DOHH2 (cell line): ENCODE data around the gene CCDC7.

ENCODE experiments used
- H3F3A ChIP-seq: fragments of 200-600 bp; sonication (generic), shearing (Covaris generic); 2 replicates; pipeline ENCODE4 v1.6.0; 2016; ENCODE audit warnings: antibody characterized with exemption, mild to moderate bottlenecking; ENCODE audit not compliant: control insufficient read depth, insufficient read depth
- H3K27ac ChIP-seq: fragments of 200-600 bp; sonication (generic); 2 replicates; pipeline ENCODE4 v1.5.1; 2014; ENCODE audit warnings: low read depth, mild to moderate bottlenecking, low read length, moderate library complexity
- H3K27me3 ChIP-seq: fragments of 200-600 bp; sonication (generic); 2 replicates; pipeline ENCODE4 v1.6.1; 2014; ENCODE audit warnings: mild to moderate bottlenecking, low read length, mixed read lengths; ENCODE audit not compliant: control insufficient read depth
- H3K36me3 ChIP-seq: fragments of 200-600 bp; sonication (generic); 2 replicates; pipeline ENCODE4 v1.6.1; 2014; ENCODE audit warnings: mild to moderate bottlenecking, low read length, moderate library complexity, mixed read lengths; ENCODE audit not compliant: control insufficient read depth
- H3K4me1 ChIP-seq: fragments of 200-600 bp; sonication (generic); 2 replicates; pipeline ENCODE4 v1.6.1; 2014; ENCODE audit warnings: mild to moderate bottlenecking, low read length, mixed read lengths; ENCODE audit not compliant: control insufficient read depth
- H3K4me2 ChIP-seq: fragments of 200-600 bp; sonication (generic); 2 replicates; pipeline ENCODE4 v1.6.0; 2014; ENCODE audit warnings: mild to moderate bottlenecking, low read length, moderate library complexity
- H3K4me3 ChIP-seq: fragments of 200-600 bp; sonication (generic); 2 replicates; pipeline ENCODE4 v1.5.1; 2014; ENCODE audit warnings: mild to moderate bottlenecking, low read length, mixed read lengths
- H3K79me2 ChIP-seq: fragments of 200-600 bp; sonication (generic); 2 replicates; pipeline ENCODE4 v1.6.1; 2014; ENCODE audit warnings: mild to moderate bottlenecking, low read length, mixed read lengths; ENCODE audit not compliant: control insufficient read depth
- H3K9me2 ChIP-seq: fragments of 200-600 bp; sonication (generic); replicated peaks from 2 replicates; pipeline ENCODE4 v1.6.1; 2014; ENCODE audit warnings: mild to moderate bottlenecking, low read length, mixed read lengths; ENCODE audit not compliant: control insufficient read depth
- H3K9me3 ChIP-seq: fragments of 200-600 bp; sonication (generic); 2 replicates; pipeline ENCODE4 v1.6.1; 2014; ENCODE audit warnings: antibody characterized with exemption, low read length, mixed read lengths; ENCODE audit not compliant: control insufficient read depth, insufficient read depth
- H4K20me1 ChIP-seq: fragments of 200-600 bp; sonication (generic); 2 replicates; pipeline ENCODE4 v1.6.0; 2014; ENCODE audit warnings: low read depth, mild to moderate bottlenecking, antibody characterized with exemption, low read length, moderate library complexity; ENCODE audit not compliant: control insufficient read depth, insufficient read depth
- EZH2phosphoT487 ChIP-seq: fragments of 200-600 bp; sonication (generic); IDR thresholded peaks from 2 replicates; pipeline ENCODE4 v1.6.1; 2017; ENCODE audit warnings: borderline replicate concordance, mild to moderate bottlenecking, antibody characterized with exemption, low read length, moderate library complexity, mixed read lengths
- TF ChIP-seq, protein P1 (sequence below): fragments of 200-600 bp; sonication (generic); IDR thresholded peaks from one replicate; pipeline ENCODE4 v1.5.1; 2014; ENCODE audit warnings: antibody characterized with exemption, mild to moderate bottlenecking, low read depth, low read length; ENCODE audit not compliant: poor library complexity, severe bottlenecking

Gene CCDC7

GRCh38 chr10:32888161-32888927, 442.4 kb downstream of the CCDC7 start:
- Histone ChIP-seq H3K27me3 (no peaks in the 10 kb centered on the region), H3F3A (peaks cover 4% of the 10 kb centered on the region; the same call in 1 of the 2 replicates), H4K20me1 (no peaks in the 10 kb centered on the region), H3K27ac (no peak overlapping the region), H3K4me3 (no peak overlapping the region), H3K36me3 (no peaks in the 10 kb centered on the region), H3K9me2 (no peaks in the 10 kb centered on the region), H3K79me2 (no peaks in the 10 kb centered on the region), H3K4me1 (no peaks in the 10 kb centered on the region), H3K9me3 (no peaks in the 10 kb centered on the region), H3K4me2 (no peak overlapping the region)
- TF ChIP-seq, protein P1, sequence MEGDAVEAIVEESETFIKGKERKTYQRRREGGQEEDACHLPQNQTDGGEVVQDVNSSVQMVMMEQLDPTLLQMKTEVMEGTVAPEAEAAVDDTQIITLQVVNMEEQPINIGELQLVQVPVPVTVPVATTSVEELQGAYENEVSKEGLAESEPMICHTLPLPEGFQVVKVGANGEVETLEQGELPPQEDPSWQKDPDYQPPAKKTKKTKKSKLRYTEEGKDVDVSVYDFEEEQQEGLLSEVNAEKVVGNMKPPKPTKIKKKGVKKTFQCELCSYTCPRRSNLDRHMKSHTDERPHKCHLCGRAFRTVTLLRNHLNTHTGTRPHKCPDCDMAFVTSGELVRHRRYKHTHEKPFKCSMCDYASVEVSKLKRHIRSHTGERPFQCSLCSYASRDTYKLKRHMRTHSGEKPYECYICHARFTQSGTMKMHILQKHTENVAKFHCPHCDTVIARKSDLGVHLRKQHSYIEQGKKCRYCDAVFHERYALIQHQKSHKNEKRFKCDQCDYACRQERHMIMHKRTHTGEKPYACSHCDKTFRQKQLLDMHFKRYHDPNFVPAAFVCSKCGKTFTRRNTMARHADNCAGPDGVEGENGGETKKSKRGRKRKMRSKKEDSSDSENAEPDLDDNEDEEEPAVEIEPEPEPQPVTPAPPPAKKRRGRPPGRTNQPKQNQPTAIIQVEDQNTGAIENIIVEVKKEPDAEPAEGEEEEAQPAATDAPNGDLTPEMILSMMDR = no peak
- TF ChIP-seq EZH2phosphoT487 = no peak

- no peak for TF ChIP-seq EZH2phosphoT487
- TF ChIP-seq, protein P1 = no peak
- Histone ChIP-seq H3F3A (peaks cover 10% of the 10 kb centered on the region; the same call in 1 of the 2 replicates), H3K36me3 (no peaks in the 10 kb centered on the region), H4K20me1 (no peaks in the 10 kb centered on the region), H3K4me3 (no peak overlapping the region), H3K27me3 (no peaks in the 10 kb centered on the region), H3K4me2 (no peak overlapping the region), H3K9me2 (no peaks in the 10 kb centered on the region), H3K27ac (no peak overlapping the region), H3K79me2 (no peaks in the 10 kb centered on the region), H3K4me1 (no peaks in the 10 kb centered on the region), H3K9me3 (no peaks in the 10 kb centered on the region)
Measured at GRCh38 chr10:32889631-32890212, 443.8 kb downstream of the CCDC7 start.

GRCh38 chr10:32890444-32890843, 444.5 kb downstream of the CCDC7 start:
- Histone ChIP-seq H3K79me2 (no peaks in the 10 kb centered on the region), H3K4me3 (no peak overlapping the region), H3K4me2 (no peak overlapping the region), H3F3A (peaks cover 10% of the 10 kb centered on the region; the same call in 1 of the 2 replicates), H3K9me3 (no peaks in the 10 kb centered on the region), H3K27me3 (no peaks in the 10 kb centered on the region), H3K36me3 (no peaks in the 10 kb centered on the region), H3K9me2 (no peaks in the 10 kb centered on the region), H3K4me1 (no peaks in the 10 kb centered on the region), H3K27ac (no peak overlapping the region), H4K20me1 (no peaks in the 10 kb centered on the region)
- TF ChIP-seq, protein P1 = no peak
- no peak for TF ChIP-seq EZH2phosphoT487
